Loucy (cell line): Measurements from ENCODE around the gene ARGLU1.

ENCODE experiments used
- EZH2phosphoT487 ChIP-seq: fragments of 200-600 bp; IDR thresholded peaks from 2 replicates; pipeline ENCODE4 v1.6.1; 2018; ENCODE audit warnings: antibody characterized with exemption, mild to moderate bottlenecking, moderate library complexity, borderline replicate concordance
- TF ChIP-seq, protein P1 (sequence below): fragments of 200-600 bp; sonication (generic); conservative IDR thresholded peaks from 2 replicates; pipeline ENCODE4 v1.5.1; 2014; ENCODE audit warnings: mild to moderate bottlenecking, antibody characterized with exemption, low read length

DNA sequence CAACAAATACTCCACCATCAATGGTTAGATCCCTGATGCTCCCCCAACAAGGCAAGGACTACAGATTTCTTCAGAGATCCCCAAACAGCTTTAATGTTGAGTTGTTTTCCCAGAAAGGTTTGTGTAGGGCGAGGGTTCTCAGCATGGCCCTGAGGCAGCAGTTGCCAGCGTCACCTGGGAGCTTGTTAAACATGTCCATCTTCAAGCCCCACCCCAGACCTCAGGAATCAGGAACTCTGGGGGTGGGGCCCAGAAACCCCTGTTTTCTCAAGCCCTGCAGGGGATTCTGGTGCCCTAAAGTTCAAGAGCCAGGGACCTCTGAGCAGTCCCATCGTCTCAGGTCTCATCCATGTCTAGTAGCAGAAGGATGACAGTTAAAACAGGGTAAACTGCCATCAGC lies 42.1 kb downstream of the ARGLU1 start:
- TF ChIP-seq, protein P1, sequence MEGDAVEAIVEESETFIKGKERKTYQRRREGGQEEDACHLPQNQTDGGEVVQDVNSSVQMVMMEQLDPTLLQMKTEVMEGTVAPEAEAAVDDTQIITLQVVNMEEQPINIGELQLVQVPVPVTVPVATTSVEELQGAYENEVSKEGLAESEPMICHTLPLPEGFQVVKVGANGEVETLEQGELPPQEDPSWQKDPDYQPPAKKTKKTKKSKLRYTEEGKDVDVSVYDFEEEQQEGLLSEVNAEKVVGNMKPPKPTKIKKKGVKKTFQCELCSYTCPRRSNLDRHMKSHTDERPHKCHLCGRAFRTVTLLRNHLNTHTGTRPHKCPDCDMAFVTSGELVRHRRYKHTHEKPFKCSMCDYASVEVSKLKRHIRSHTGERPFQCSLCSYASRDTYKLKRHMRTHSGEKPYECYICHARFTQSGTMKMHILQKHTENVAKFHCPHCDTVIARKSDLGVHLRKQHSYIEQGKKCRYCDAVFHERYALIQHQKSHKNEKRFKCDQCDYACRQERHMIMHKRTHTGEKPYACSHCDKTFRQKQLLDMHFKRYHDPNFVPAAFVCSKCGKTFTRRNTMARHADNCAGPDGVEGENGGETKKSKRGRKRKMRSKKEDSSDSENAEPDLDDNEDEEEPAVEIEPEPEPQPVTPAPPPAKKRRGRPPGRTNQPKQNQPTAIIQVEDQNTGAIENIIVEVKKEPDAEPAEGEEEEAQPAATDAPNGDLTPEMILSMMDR: no peak
- no peak for TF ChIP-seq EZH2phosphoT487
